ENCODE measurements around the gene RDH13.

The RDH13 gene

GRCh38 chr19:55091955-55092354 lies 29.0 kb upstream of the RDH13 start:
- no peak for DNase-seq (ENCODE audit: low spot score)

DNA sequence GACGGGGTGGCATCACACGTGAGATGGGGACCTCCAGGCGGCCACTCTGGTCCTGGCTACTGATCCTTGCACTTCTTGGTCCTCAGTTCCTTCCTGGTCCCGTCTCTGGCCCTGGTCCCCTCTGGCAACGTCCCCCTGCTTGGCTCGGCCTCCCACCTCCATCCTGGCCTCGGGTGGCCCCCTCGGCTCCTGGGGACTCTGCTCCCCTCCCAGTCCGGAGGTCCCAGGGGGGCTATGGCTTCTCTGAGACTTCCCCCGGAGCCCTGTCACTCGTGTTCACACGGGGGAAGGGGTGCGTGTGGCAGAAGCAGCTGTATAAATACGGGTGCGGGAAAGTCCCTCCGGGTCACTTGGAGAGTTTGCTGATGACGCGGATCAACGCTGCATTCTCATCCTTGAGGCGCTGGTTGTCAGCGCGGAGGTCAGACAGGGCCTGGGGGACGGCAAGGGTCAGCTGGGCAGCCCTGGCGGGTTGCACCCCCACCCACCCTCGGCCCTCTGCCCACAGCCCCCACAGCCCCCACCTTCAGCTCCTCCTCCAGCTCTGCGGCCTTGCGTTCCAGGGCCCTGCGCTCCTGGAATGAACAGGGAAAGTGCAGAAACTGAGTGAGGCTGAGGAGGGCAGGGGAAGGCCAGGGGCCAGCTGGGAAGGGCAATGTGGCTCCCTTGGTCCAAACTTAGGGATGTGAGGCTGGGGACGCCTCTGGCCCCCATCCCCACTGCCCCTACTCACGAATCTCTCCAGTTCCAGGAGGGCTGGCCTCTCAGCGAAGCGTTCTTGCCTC lies 28.4 kb upstream of the RDH13 start:
- DNase-seq (ENCODE audit: low spot score) = no peak

GRCh38 chr19:55090564-55090963 lies 27.6 kb upstream of the RDH13 start:
- no peak for DNase-seq (ENCODE audit: low spot score)

DNA sequence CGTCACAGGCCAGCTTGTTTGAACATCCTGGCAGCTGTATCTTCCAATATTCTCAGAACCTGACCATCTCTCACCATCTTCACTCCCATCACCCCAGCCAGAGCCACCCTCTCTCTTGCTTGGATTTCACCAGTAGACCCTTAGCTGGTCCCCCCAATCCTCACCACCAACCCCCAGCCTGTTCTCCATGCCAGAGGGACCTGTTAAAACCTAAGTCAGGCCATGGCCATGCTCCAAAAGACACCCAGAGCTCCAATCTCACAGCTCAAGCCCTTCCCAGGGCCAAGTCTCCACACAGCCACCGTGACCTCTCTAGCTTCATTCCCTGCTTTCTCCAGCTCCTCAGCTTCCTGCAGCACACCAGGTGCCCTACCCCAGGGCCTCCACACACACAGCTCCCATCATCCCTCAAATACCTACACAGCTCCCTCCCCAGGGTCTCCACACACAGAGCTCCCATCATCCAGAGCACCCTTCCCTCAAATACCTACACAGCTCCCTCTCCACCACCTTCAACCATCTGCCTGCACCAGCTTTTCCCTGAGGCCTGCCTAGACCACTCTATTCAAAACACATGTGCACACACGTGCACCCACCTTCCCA lies 26.5 kb upstream of the RDH13 start:
- DNase-seq (ENCODE audit: low spot score) = no peak

GRCh38 chr19:55088543-55089341 lies 25.8 kb upstream of the RDH13 start:
- peak; percentile 74 for DNase-seq (ENCODE audit: low spot score)

- DNase-seq (ENCODE audit: low spot score) = no peak
Observed at GRCh38 chr19:55088021-55088451, 25.1 kb upstream of the RDH13 start.

- no peak for DNase-seq (ENCODE audit: low spot score)
Observed at GRCh38 chr19:55087542-55087901, 24.6 kb upstream of the RDH13 start.

GRCh38 chr19:55086730-55087541 lies 24.0 kb upstream of the RDH13 start:
- DNase-seq (ENCODE audit: low spot score) = peak; percentile 47

DNA sequence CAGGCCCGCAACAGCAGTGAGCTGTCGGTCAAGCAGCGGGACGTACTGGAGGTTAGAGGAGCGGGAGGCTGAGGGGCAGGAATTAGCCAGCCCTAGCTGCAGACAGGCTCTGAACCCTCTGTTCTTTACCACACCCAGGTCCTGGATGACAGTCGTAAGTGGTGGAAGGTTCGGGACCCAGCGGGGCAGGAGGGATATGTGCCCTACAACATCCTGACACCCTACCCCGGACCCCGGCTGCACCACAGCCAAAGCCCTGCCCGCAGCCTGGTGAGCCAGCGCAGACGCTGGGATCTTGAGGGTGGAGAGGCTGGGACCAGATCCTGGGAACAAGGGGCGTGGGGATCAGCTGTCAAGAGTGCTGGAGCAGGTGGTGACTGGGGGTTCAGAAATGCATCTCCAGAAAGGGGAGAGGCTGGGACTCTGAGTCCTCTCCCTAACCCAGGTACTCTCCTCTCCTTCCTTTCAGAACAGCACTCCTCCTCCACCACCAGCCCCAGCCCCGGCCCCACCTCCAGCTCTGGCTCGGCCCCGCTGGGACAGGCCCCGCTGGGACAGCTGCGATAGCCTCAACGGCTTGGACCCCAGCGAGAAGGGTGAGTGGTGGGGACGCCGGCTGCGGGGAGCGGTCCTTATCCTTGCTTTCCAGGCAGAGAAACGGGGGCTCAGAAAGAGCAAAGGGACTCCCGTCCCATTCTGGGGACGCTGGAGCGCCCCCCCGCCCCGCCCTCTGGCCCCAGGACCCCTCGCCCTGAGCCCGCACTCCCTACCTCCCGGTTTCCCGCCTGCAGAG lies 23.2 kb upstream of the RDH13 start:
- no peak for DNase-seq (ENCODE audit: low spot score)

DNA sequence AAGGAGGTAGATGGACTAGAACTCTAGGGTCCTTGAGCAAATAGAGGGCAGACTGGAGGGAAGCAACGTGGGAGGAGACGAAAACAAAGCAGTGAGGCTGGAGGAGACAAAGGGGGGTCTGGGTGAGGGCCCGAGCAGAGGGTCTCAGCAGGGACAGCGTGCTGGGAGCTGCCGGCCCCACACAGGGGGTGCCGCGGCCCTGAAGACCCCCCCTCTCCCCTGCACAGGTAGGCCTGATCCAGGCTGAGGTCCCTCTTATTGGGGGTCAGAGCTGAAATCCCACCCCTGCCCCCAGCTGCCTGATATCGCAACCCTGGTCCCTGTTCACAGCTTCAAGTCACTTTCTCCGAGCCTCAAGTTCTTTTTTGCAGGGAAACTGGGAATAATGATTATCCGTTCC lies 21.5 kb upstream of the RDH13 start:
- DNase-seq (ENCODE audit: low spot score) = no peak

DNA sequence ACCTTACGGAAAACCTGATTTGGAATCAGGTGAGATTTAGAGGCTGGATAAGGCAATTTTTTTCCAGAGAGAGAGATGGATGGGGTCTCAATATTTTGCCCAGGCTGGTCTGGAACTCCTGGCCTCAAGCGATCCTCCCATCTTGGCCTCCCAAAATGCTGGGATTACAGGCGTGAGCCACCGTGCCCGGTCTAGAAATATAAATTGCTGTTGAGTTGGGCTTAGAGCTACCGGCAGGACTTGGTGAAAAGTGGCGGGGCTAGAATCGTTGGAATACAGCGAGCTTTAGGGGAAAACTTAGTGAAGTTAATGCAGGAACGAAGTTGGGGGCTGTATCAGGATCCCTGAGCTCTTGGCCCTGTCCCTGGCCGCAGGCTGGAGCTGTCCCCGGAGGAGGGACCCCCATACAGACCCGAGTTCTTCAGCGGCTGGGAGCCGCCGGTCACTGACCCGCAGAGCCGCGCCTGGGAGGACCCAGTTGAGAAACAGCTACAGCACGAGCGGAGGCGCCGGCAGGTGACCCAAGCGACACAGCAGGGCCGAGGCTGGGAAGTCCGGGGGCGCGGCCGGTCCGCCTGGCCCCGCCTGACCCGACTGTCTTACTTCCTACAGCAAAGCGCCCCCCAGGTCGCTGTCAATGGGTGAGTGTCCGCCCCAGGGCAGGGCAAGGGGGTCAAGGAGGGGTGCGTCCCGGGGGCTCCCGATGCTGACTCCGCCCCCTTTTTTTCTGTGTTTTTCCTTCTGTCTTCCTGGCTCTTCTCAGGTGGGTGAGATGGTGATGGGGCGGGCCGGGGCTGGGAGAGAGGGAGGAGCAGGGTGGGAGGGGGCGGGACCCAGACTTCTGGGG lies 20.3 kb upstream of the RDH13 start:
- no peak for DNase-seq (ENCODE audit: low spot score)

DNA sequence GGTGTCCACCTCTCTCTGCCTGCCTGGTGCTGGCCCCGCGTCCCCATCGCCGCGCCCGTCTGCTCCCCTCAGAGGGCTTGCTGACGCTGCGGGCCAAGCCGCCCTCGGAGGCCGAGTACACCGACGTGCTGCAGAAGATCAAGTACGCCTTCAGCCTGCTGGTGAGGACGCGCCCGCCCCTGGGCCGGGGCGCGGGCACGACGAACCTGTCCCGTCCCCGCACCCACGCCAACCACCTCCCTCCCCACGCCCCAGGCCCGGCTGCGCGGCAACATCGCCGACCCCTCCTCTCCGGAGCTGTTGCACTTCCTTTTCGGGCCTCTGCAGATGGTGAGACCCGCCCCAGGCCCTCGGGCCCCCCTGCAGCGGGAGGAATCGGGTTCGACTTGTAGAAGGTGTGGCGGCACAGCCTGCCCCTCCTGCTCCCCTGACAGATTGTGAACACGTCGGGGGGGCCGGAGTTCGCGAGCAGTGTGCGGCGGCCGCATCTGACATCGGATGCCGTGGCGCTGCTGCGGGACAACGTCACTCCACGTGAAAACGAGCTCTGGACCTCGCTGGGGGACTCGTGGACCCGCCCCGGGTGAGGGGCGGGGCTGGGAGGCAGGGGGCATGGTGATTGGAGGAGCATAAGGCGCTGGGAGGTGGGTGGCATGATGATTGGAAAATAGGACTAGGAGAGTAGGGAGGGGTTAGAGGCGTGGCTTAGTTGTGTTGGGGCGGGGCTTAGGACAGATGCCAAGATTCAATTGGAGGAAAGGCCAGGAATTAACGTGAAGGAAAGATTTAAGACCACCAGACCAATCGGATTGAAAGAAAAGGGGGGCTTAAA lies 19.3 kb upstream of the RDH13 start:
- peak; percentile 31 for DNase-seq (ENCODE audit: low spot score)

DNA sequence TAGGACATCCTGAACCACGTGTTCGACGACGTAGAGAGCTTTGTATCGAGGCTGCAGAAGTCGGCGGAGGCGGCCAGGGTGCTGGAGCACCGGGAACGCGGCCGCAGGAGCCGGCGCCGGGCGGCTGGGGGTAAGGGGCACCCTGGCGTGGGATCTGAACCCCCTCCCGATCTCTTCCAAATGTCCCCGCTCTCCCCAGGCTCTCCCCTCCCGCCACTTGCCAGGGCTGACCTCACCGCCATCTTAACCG lies 18.7 kb upstream of the RDH13 start:
- DNase-seq (ENCODE audit: low spot score) = no peak

GRCh38 chr19:55080968-55081769 lies 18.2 kb upstream of the RDH13 start:
- peak; percentile 89 for DNase-seq (ENCODE audit: low spot score)

- DNase-seq (ENCODE audit: low spot score) = peak; percentile 42
Observed at GRCh38 chr19:55080121-55080967, 17.4 kb upstream of the RDH13 start.

GRCh38 chr19:55079400-55080038 lies 16.6 kb upstream of the RDH13 start:
- no peak for DNase-seq (ENCODE audit: low spot score)

DNA sequence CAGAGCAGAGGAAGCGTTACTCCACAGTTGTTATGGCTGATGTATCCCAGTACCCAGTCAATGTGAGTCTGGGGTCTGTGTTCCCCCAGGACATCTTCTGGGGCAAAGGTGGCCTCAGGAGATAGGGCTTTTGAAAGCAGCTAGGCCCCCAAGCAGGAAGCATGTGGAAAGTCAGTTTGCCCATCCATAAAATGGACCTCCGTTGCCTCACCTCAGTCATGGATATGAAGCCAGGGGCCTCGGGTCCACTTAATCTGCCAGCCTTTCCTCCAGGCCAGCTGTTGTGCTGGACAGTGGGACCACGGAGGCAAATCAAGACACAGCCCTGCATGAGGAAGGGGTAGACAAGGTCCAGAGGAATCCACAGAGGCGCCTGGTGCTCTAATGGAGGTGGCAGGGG lies 16.0 kb upstream of the RDH13 start:
- DNase-seq (ENCODE audit: low spot score) = no peak

DNA sequence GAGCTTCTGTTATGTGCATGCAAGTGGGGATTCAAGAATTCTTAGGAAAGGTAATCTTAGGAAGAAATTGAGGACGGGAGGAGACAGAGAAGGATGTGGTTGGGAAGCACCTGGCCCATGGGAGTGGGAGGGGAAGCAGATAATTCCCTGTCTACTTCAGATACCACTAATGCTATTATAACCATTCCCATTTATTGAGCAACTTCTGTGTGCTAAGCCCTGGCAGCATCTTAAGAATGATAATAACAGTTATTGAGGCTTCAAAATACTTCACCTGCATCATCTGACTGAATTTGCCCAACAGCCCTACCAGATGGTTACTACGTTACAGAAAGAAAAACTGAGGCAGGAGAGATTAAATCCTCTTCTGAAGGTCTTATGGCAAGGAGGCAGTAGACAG lies 14.2 kb upstream of the RDH13 start:
- no peak for DNase-seq (ENCODE audit: low spot score)
